ENCODE measurements around the gene KCNJ4. TPM values are rescaled to one million over a fixed set of nuclear protein-coding genes. Genes with fewer than 3 reads are reported as not detected.

The KCNJ4 gene
- under 1 TPM in 9 of 12 donors, not detected in 3; 0.14 to 0.37 (median 0.20) TPM for polyA plus RNA-seq (ENCODE audit: insufficient read length in 12 of 12)
- long read RNA-seq, donor 1: 0 reads
- long read RNA-seq, donor 2: 0 reads
- long read RNA-seq, donor 3: 0 reads
- long read RNA-seq, donor 4: 0 reads
- long read RNA-seq, donor 5: 0 reads
- long read RNA-seq, donor 6: 0 reads
- long read RNA-seq, donor 7: 0 reads
- long read RNA-seq, donor 8: 0 reads
- long read RNA-seq, donor 9: 0 reads
- long read RNA-seq, donor 10: 0 reads
- long read RNA-seq, donor 11: 0 reads

- DNase-seq: no peak
These were observed at the start of gene KCNJ4 for GRCh38 chr22:38455076-38455529. Gene KCNJ4 (minus strand): TSS chr22:38455199. CDS start chr22:38428132, 27,067 bp downstream.

GRCh38 chr22:38503021-38503420, 48.0 kb upstream of the KCNJ4 start:
- DNase-seq: no peak

- no peak for DNase-seq
These were observed 47.0 kb upstream of the KCNJ4 start for GRCh38 chr22:38501797-38502672.

- no peak for DNase-seq
These were observed 42.9 kb upstream of the KCNJ4 start for GRCh38 chr22:38497869-38498268.

GRCh38 chr22:38494939-38495338, 39.9 kb upstream of the KCNJ4 start:
- no peak for DNase-seq

DNA sequence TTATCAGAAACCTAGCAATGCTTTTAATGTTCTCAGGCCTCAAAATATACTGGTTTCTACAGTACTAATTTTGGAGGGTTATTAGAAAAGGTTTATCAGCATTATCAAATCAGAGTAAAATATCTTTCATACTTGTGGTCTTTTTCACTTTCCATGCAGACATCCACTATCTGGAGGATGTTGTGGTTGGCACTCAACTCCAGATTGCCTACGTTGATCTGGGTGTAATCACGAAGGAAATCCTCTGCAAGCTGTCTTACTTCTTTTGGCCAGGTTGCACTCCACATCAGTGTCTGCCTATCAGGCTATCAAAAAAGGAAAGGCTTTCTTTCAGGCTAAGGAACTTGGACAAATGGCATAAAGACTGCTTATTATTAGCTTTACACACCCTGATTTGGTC, 39.5 kb upstream of the KCNJ4 start:
- no peak for DNase-seq

- DNase-seq: no peak
These were observed 36.8 kb upstream of the KCNJ4 start for GRCh38 chr22:38491707-38492348.

DNA sequence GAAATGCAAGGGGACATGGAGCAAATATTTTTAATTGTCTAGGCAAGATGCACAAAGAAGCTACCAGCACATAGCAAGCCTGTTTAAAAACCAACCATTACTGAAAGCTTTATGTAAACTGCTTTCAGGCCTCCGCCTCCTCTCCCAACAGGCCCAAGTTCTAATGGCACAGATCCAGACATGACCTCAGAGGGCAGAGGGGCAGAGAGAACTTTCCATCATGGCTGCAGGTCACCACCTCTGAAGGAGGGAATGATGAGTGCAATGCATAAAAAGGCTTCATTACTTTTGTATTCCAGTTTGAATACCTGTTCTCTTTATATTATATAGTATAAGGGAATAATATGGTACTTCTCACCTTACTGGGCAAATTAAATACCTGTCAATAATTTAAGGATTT, 35.9 kb upstream of the KCNJ4 start:
- DNase-seq: peak; percentile 46

DNA sequence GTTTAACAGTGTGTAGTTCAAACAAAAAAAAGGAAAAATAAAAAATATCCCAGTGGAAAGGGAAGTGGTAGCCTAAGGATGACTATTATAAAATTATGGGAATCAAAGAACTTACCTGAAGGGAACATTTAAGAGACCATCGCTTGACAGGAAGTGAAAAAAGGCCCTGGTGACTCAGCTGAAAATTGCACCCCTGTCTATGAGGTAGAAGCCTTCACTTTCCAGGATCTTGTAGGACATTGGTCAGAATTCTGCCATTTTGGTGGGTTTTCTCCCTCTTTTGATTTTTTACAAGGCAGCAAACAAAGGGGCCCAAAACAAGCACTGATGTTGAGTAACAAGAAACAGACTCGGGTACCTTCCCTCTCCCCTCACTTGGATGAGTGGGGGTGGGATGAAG, 35.5 kb upstream of the KCNJ4 start:
- no peak for DNase-seq

DNA sequence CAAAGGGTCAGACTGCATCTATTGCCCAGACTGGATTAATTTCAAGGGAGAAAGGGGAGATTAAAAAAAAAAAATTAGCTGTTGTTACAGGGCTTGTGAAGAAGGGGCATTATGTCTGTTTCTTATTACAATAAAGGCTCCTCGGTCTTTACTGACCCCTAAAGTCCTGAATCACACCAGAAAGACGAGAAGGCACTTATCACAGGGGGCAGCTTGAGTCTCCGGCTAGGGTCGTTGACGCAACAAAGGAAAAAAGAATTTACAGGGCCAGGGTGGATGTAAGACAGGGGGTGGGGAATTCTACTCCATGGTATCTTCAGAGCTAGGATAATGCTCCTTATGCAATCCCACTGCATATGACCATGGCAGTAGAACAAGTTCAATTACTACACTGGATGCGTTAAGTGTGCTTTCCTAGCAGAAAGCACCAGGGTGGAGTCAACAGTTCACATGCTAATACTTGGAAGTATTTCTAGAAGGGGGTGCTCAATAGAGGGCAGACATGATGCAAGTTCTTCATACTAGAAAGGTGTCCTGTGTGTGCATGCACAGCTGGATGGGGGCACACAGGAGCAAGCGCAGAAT, 34.7 kb upstream of the KCNJ4 start:
- no peak for DNase-seq

DNA sequence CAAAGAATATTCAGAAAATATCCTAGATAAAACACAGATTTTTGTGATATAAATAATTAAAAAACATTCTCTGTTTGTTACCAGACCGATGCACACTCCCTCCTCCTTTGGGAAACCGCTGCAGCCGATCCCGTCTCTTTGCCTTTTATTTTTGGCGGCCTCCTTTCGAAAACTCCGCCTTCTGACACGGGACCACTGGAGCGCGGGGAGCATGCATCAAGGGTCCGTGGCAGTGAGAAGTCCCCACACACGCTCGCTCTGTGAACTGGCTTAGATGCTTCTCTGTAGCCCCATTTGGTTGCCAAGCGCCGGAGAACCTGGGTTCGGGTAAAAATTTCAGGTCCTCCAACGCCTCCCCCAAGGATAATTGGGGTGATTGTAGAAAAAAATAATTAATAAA, 34.1 kb upstream of the KCNJ4 start:
- no peak for DNase-seq

DNA sequence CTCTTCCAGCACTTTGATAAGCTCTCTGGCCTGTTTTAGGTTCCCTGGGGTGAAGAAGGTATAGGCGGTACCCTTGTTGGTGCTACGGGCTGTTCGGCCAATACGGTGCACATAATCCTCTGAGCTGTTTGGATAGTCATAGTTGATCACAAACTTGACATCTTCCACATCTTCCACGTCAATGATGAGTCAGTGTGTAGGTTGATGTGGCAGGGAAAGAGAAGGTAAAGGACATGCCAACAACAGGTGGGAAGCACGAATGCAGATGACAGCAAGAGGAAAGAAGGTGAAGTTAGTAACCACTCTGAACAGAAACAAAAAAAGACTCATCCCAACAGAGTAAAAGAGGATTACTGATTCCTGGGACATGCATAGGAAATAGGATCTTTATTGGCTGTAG, 32.9 kb upstream of the KCNJ4 start:
- no peak for DNase-seq

GRCh38 chr22:38485783-38486182, 30.8 kb upstream of the KCNJ4 start:
- no peak for DNase-seq

DNA sequence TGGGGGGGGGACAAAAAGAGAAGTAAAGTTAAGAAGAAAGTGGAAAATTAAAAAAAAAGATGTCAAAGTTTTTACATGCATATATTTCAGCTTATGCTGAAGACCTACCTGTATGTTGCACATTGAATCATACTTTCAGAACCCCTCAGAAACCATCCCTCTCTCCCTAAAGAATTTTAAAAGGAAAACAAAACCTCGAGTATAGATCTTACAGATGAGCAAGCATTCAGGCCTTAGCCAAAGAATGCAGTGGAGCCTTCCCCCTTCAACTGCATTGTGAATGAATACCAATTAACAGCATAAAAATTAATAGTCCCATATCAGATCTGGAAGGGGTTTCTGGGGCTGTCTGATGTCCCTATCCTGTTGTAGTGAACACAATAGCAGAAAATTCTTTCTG, 29.2 kb upstream of the KCNJ4 start:
- DNase-seq: no peak

- DNase-seq: no peak
These were observed 27.8 kb upstream of the KCNJ4 start for GRCh38 chr22:38482662-38483308.

DNA sequence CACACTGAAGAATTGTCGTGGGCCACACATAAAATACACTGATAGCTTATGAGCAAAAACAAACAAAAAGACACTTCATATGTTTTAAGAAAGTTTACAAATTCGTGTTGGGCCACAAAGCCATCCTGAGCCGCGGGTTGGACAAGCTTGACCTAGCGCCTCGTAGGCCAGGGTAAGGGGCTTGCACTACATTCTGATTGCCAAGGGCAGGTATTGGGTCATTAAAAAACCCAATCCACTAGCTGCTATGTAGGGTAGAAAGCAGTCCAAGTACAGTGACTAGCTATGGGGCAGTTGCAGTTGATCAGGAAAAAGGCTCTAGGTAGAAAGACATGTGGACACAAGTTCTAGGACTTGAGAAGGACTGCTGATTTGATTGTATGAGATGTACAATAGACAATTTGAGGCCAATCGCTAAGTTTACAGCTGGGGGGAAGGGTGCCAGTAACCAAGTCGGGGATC, 26.9 kb upstream of the KCNJ4 start:
- DNase-seq: no peak

DNA sequence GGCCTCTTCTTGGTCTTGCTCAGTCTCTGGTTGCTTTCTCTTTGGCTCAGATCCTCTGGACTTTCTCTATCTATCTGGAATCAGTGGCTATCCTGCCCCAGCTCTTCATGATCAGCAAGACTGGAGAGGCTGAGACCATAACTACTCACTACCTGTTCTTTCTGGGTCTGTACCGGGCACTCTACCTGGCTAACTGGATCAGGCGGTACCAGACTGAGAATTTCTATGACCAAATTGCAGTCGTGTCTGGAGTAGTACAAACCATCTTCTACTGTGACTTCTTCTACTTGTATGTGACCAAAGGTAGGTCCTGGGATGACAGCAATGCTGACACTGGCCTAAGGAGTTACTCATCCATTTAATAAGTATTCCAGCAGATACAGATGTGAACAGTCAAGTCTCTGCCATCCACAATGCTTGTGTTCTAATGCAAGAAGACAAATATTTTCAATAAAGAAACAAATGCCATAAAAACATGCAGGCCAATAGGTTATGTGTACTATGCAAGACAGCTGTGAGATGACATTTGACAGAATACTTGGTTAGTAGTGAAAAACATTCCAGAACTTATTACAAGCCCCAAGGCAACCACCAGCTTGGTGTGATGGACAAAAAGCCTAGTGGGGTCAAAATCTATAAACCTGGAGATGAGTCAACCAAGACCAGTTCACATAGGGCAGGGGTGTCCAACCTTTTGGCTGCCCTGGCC, 26.3 kb upstream of the KCNJ4 start:
- DNase-seq: no peak

GRCh38 chr22:38479096-38479837, 24.3 kb upstream of the KCNJ4 start:
- no peak for DNase-seq

DNA sequence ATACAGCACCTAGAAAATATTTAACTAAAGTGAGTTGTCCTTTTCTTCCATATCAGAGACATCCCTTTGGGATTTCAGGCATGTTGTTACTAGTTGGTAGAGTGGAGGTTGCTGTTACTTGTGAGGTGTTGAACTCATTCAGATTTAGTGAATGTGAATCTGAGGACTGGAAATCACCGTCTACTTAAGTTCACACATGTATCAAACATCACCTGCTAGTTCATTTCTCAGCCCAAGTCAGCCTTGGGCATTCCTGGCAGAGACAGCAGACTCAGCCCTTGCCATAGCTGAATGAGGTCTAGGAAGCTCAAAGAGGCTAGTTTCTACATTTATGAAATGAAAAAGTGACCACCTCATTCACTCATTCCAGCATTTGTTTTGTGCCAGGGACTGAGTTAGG, 22.6 kb upstream of the KCNJ4 start:
- no peak for DNase-seq

DNA sequence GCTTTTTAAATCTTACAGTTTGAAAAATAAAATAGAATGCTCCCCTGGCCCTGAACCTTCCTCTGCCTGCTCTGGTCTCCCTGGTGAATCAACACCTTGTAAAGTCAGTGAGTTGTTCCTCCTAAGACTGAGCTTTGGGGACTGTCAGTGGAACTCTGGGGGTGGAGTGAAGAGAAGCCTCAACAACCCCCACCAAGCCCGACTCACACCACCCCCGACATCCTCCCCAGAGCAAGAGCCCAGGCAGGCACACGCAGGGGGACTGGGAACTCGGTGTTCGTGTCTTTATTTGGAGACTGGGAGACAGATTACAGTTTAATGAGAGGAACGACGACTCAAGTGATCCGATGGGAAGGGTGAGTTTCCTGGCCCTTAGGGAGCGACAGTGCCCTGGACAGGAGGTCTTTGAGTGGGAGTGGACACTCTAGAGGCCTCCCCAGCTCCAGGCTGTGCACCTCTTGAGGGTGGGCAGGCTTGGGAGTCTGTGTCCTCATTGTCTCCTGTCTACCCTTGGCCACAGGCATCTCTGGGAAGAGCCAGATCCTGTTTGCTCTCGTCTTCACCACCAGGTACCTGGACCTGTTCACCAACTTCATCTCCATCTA, 19.1 kb upstream of the KCNJ4 start:
- no peak for DNase-seq
